WTC11 (cell line): ENCODE data around the gene ADGRA1.

Experiments used
- TF ChIP-seq, protein P1 (sequence below): sonication (generic); formaldehyde crosslinking; conservative IDR thresholded peaks from 2 replicates; pipeline ENCODE4 v1.8.1; 2023; ENCODE audit warnings: mild to moderate bottlenecking, low read depth, missing genetic modification reagents, moderate library complexity
- TF ChIP-seq, protein P2 (sequence below): fragments of 200-600 bp; IDR thresholded peaks from 2 replicates; pipeline ENCODE4 v1.8.0; 2022; ENCODE audit warnings: antibody characterized with exemption

DNA sequence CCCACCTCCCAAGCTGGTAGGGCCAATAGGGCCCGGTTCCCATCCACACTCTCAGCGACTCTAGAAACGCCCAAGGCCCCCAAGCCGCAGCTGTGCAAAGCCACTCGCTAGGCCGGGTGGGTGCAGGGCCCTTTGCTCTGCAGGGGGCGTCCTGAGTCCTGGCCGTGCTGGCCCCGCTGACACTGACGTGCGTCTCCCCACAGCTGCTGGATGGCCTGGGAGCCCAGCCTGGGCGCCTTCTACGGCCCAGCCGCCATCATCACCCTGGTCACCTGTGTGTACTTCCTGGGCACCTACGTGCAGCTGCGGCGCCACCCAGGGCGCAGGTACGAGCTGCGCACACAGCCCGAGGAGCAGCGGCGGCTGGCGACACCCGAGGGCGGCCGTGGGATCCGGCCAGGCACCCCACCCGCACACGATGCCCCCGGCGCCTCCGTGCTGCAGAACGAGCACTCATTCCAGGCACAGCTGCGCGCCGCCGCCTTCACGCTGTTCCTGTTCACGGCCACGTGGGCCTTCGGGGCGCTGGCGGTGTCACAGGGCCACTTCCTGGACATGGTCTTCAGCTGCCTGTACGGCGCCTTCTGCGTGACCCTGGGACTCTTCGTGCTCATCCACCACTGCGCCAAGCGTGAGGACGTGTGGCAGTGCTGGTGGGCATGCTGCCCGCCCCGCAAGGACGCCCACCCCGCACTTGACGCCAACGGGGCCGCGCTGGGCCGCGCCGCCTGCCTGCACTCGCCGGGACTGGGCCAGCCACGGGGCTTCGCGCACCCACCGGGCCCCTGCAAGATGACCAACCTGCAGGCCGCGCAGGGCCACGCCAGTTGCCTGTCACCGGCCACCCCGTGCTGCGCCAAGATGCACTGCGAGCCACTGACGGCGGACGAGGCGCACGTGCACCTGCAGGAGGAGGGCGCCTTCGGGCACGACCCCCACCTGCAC lies 40.7 kb downstream of the ADGRA1 start:
- TF ChIP-seq, protein P1, sequence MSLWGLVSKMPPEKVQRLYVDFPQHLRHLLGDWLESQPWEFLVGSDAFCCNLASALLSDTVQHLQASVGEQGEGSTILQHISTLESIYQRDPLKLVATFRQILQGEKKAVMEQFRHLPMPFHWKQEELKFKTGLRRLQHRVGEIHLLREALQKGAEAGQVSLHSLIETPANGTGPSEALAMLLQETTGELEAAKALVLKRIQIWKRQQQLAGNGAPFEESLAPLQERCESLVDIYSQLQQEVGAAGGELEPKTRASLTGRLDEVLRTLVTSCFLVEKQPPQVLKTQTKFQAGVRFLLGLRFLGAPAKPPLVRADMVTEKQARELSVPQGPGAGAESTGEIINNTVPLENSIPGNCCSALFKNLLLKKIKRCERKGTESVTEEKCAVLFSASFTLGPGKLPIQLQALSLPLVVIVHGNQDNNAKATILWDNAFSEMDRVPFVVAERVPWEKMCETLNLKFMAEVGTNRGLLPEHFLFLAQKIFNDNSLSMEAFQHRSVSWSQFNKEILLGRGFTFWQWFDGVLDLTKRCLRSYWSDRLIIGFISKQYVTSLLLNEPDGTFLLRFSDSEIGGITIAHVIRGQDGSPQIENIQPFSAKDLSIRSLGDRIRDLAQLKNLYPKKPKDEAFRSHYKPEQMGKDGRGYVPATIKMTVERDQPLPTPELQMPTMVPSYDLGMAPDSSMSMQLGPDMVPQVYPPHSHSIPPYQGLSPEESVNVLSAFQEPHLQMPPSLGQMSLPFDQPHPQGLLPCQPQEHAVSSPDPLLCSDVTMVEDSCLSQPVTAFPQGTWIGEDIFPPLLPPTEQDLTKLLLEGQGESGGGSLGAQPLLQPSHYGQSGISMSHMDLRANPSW (CRISPR knock-in tag), result no peak
- TF ChIP-seq, protein P2, sequence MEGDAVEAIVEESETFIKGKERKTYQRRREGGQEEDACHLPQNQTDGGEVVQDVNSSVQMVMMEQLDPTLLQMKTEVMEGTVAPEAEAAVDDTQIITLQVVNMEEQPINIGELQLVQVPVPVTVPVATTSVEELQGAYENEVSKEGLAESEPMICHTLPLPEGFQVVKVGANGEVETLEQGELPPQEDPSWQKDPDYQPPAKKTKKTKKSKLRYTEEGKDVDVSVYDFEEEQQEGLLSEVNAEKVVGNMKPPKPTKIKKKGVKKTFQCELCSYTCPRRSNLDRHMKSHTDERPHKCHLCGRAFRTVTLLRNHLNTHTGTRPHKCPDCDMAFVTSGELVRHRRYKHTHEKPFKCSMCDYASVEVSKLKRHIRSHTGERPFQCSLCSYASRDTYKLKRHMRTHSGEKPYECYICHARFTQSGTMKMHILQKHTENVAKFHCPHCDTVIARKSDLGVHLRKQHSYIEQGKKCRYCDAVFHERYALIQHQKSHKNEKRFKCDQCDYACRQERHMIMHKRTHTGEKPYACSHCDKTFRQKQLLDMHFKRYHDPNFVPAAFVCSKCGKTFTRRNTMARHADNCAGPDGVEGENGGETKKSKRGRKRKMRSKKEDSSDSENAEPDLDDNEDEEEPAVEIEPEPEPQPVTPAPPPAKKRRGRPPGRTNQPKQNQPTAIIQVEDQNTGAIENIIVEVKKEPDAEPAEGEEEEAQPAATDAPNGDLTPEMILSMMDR, result no peak
